Measurements from ENCODE around the gene AFM. TPM values are rescaled to one million over a fixed set of nuclear protein-coding genes. Genes with fewer than 3 reads are reported as not detected.

AFM gene
- total RNA-seq, 1 experiment from 2014 or later: not detected

GRCh38 chr4:73458184-73459047, 23.1 kb upstream of the AFM start:
- H3K9ac ChIP-seq (ENCODE audit: low read length): no peak overlapping the region
- H3K27ac ChIP-seq (ENCODE audit: low read depth, low read length): no peak overlapping the region
- intact Hi-C loops (cut with micrococcal nuclease): no loop called here
- no peaks in the 10 kb centered on the region for H3K36me3 ChIP-seq (ENCODE audit: control insufficient read depth in 1 of 2, insufficient read depth in 2 of 2, low read length in 2 of 2)
- H3K9me3 ChIP-seq (ENCODE audit: control insufficient read depth in 1 of 2, insufficient read depth in 1 of 2, low read depth in 1 of 2, low read length in 2 of 2): no peaks in the 10 kb centered on the region
- no TSS peak for BruUV-seq (replicated peaks)
- ChIA-PET POLR2A (no interaction called here), RAD21 (ENCODE audit: low non-redundant PET in 1 of 2, low total read pairs in 2 of 2, uncharacterized antibody in 2 of 2, unreplicated experiment in 2 of 2) (no interaction called here), CTCF (interaction anchor here (3.6 kb wide), 1 partner anchor 13 kb away, joined by 17 read pairs; no protein-coding TSS in a partner anchor)
- H3K4me2 ChIP-seq (ENCODE audit: low read length): no peak overlapping the region
- no peaks in the 10 kb centered on the region for H3K9me2 ChIP-seq (ENCODE audit: insufficient read depth)
- H4K20me1 ChIP-seq (ENCODE audit: insufficient read depth): no peaks in the 10 kb centered on the region
- no peak overlapping the region for H2AFZ ChIP-seq (ENCODE audit: low read depth, low read length, poor library complexity, severe bottlenecking)
- H3K27me3 ChIP-seq (ENCODE audit: insufficient read depth, low read length): no peaks in the 10 kb centered on the region
- TF ChIP-seq CBX3 (IDR thresholded peaks at IDR 0.05; ENCODE audit: low read depth) (no peak), SP1 (IDR thresholded peaks at IDR 0.05; ENCODE audit: low read depth) (no peak), SIN3A (IDR thresholded peaks at IDR 0.05; ENCODE audit: low read depth) (no peak), REST (IDR thresholded peaks at IDR 0.05; ENCODE audit: low read depth) (no peak), EZH2 (IDR thresholded peaks at IDR 0.05) (no peak), SRF (IDR thresholded peaks at IDR 0.05; ENCODE audit: low read depth) (no peak), POLR2AphosphoS5 (IDR thresholded peaks at IDR 0.05; ENCODE audit: low read depth, low read length) (no peak), RAD21 (IDR thresholded peaks at IDR 0.05; ENCODE audit: low read depth) (no peak), CEBPB (IDR thresholded peaks at IDR 0.05; ENCODE audit: low read depth) (no peak), MAX (IDR thresholded peaks at IDR 0.05) (no peak), ATF3 (IDR thresholded peaks at IDR 0.05) (no peak), POLR2A (IDR thresholded peaks at IDR 0.05; ENCODE audit: borderline replicate concordance, extremely low read depth, insufficient read depth, insufficient read length) (no peak), EGR1 (IDR thresholded peaks at IDR 0.05; ENCODE audit: low read depth) (no peak), TCF7L2 (IDR thresholded peaks at IDR 0.05; ENCODE audit: borderline replicate concordance, extremely low read depth, insufficient read depth, insufficient read length) (no peak), FOSL1 (IDR thresholded peaks at IDR 0.05; ENCODE audit: low read depth) (no peak)
- ATAC-seq: no peak
- no peak for DNase-seq (ENCODE audit: low read depth, low spot score)
- H3K4me3 ChIP-seq (replicated peaks in 1 of 2; ENCODE audit: low read depth in 1 of 2, low read length in 2 of 2): no peak overlapping the region
- H3K79me2 ChIP-seq (ENCODE audit: insufficient read depth, low read length): no peaks in the 10 kb centered on the region
- H3K4me1 ChIP-seq (ENCODE audit: control insufficient read depth in 1 of 2, insufficient read depth in 2 of 2, low read length in 2 of 2): no peaks in the 10 kb centered on the region

Measured in HCT116 (cell line).